AG04450 (cell line): ENCODE measurements around the gene HPGDS. TPM values are rescaled to one million over a fixed set of nuclear protein-coding genes. Genes with fewer than 3 reads are reported as not detected.

Experiments used
- CTCF ChIA-PET: fragments of 300-600, 350-600 bp; formaldehyde crosslinking; extraction: SDS; loops from one replicate; lab custom pipeline; 2022; ENCODE audit warnings: antibody characterized with exemption, inconsistent platforms; lab: Charles Lee
- POLR2A ChIA-PET: fragments of 350-600 bp; formaldehyde crosslinking; extraction: SDS; loops from one replicate; lab custom pipeline; 2021; ENCODE audit warnings: antibody characterized with exemption, inconsistent platforms; lab: Yijun Ruan, JAX
- DNase-seq: peaks from one replicate; pipeline ENCODE4 v3.0.0-alpha.2; 2011; ENCODE audit warnings: low read depth, low spot score
- H3K27ac ChIP-seq: one replicate; pipeline ENCODE4 v1.5.1; 2012; ENCODE audit warnings: low read depth, low read length, control low read depth
- H3K27me3 ChIP-seq: one replicate; pipeline ENCODE4 v1.6.0; 2012; ENCODE audit warnings: low read length; ENCODE audit not compliant: control insufficient read depth, insufficient read depth
- H3K4me3 ChIP-seq: 2 replicates; pipeline ENCODE4 v1.5.1; 2011; ENCODE audit warnings: mild to moderate bottlenecking, low read depth, low read length, control low read depth
- H3K9me3 ChIP-seq: 2 replicates; pipeline ENCODE4 v1.5.1; 2012; ENCODE audit warnings: low read length; ENCODE audit not compliant: control insufficient read depth, insufficient read depth
- polyA plus RNA-seq: library from polyadenylated mRNA; depleted of rRNA; stranded (reverse); fragments of >200 nt; gene quantifications from 2 replicates; pipeline ENCODE4 v1.2.3, GENCODE V29; 2011
- TF ChIP-seq, protein P1 (sequence below): IDR thresholded peaks from 2 replicates; pipeline ENCODE4 v1.5.1; 2011; ENCODE audit warnings: low read depth, low read length, control low read depth, inconsistent platforms

The HPGDS gene
- polyA plus RNA-seq, 1 experiment: not detected

DNA sequence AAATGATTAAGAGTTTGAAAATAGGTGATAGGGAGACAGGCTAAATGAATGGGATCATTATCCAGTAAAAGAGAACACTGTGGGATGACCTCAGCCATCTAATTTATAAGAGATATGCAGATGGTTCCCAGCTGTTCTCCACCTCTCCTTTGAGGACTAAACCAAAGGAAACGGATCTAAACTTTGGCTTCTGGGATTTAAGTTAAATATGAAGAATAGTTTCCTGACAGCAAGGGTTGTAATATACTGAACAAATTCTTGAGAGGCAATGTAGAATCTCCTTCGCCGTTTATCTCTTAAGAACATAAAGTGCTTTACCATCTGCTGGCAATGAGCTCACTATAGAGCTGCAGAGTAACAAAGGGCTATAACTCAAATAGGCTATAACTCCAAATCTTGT is 35.4 kb upstream of the HPGDS start:
- POLR2A ChIA-PET: no interaction called here

DNA sequence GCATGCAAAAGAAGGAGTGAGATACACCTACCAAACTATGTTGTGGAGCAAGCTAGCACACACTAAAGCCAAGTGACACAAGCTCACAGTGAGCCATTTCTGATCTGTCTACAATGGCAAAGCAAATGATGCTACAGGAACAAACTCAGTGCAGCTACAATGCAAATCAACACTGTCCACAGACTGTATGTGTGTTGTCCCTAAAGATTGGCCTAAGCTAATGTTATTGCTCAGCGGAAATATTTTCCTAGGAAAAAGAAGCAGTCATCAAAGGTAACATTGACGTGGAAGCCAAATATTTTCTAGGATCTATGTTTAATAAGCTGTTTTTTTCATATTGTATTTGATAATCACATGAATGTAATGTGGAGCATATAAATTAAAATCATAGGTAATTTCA is 34.7 kb upstream of the HPGDS start:
- Histone ChIP-seq H3K4me3 (no peak overlapping the region), H3K27me3 (no peaks in the 10 kb centered on the region), H3K9me3 (no peaks in the 10 kb centered on the region), H3K27ac (no peak overlapping the region)
- no peak for DNase-seq
- POLR2A ChIA-PET: no interaction called here
- TF ChIP-seq, protein P1, sequence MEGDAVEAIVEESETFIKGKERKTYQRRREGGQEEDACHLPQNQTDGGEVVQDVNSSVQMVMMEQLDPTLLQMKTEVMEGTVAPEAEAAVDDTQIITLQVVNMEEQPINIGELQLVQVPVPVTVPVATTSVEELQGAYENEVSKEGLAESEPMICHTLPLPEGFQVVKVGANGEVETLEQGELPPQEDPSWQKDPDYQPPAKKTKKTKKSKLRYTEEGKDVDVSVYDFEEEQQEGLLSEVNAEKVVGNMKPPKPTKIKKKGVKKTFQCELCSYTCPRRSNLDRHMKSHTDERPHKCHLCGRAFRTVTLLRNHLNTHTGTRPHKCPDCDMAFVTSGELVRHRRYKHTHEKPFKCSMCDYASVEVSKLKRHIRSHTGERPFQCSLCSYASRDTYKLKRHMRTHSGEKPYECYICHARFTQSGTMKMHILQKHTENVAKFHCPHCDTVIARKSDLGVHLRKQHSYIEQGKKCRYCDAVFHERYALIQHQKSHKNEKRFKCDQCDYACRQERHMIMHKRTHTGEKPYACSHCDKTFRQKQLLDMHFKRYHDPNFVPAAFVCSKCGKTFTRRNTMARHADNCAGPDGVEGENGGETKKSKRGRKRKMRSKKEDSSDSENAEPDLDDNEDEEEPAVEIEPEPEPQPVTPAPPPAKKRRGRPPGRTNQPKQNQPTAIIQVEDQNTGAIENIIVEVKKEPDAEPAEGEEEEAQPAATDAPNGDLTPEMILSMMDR: no peak
- CTCF ChIA-PET: interaction anchor here (1.5 to 3.1 kb wide), 3 partner anchors 13 to 218 kb away, joined by 3 to 10 read pairs (median 7); no protein-coding TSS in a partner anchor

More for the DNA sequence above, 35.4 kb upstream of the HPGDS start:
- DNase-seq: no peak
- Histone ChIP-seq H3K4me3 (no peak overlapping the region), H3K9me3 (no peaks in the 10 kb centered on the region), H3K27me3 (no peaks in the 10 kb centered on the region), H3K27ac (no peak overlapping the region)
- TF ChIP-seq, protein P1: no peak
- CTCF ChIA-PET: interaction anchor here (2.1 to 3.1 kb wide), 2 partner anchors 12 to 29 kb away, joined by 7 to 10 read pairs; no protein-coding TSS in a partner anchor

DNA sequence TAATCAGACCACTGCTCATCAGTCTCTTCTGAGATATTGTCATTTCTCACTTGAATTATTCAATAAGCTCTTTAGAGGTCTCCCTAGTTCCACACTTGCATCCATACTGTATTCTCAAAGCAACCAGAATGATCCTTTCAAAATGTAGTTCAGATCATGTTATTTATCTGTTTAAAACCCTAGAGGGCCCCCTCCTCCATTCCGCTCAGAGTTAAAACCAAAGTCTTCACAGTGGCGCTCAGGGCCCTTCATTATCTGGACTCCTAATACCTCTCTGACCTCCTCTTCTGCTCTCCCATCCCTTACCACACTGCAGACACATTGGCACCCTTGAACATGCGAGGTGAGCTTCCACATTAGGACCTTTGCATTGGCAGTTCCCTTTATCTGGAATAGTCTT is 32.7 kb upstream of the HPGDS start:
- ChIA-PET CTCF (no interaction called here), POLR2A (no interaction called here)
- no peak overlapping the region for H3K4me3 ChIP-seq
- no peak for DNase-seq
- TF ChIP-seq, protein P1: no peak
- no peaks in the 10 kb centered on the region for H3K9me3 ChIP-seq
- H3K27ac ChIP-seq: no peak overlapping the region
- no peaks in the 10 kb centered on the region for H3K27me3 ChIP-seq

DNA sequence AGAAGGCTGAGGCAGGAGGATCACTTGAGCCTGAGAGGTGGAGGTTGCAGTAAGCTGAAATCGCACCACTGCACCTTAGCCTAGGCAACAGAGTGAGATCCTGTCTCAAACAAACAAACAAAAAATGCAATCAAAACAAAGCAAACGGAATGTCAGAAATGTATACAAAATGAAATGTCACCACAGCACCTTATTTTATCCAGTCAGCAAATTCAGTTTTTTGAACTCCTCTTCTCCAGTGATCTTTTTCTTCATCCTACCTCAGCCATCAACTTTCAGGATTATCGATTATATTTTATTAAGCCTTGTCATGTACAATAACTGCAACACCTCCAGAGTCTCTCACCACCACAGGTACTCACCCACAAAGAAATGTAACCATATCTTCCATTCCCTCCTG is 31.1 kb upstream of the HPGDS start:
- ChIA-PET POLR2A (no interaction called here), CTCF (no interaction called here)
- DNase-seq: no peak
- TF ChIP-seq, protein P1: no peak
- H3K27ac ChIP-seq: no peak overlapping the region
- no peaks in the 10 kb centered on the region for H3K27me3 ChIP-seq
- H3K9me3 ChIP-seq: no peaks in the 10 kb centered on the region
- H3K4me3 ChIP-seq: no peak overlapping the region

DNA sequence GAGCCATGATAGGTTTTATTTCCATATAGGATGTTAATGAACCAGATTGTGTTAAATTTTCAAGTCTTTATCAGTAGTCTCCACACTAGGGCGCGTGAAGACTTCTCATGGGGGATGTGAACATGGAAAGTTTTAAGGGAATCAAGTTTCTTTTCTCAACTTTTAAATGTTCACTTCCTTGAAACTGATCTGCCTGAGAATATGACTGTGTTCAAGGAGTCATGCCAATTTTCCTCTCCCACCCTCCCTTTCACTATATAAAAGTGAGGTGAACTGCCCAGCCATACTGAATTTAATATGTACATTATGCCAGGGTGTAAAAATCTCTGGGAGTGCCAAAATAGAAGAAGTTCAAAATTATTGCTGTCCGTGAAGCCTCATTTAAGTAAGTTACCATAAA is 30.4 kb upstream of the HPGDS start:
- DNase-seq: no peak
- CTCF ChIA-PET: no interaction called here
- H3K27me3 ChIP-seq: no peaks in the 10 kb centered on the region
- TF ChIP-seq, protein P1: no peak
- no peak overlapping the region for H3K27ac ChIP-seq
- H3K4me3 ChIP-seq: no peak overlapping the region
- POLR2A ChIA-PET: no interaction called here
- H3K9me3 ChIP-seq: no peaks in the 10 kb centered on the region
